ENCODE results near the gene PDLIM3.

- TF ChIP-seq CTCF (IDR thresholded peaks at IDR 0.05; ENCODE audit: poor library complexity) (no peak), EZH2phosphoT487 (IDR thresholded peaks at IDR 0.05; ENCODE audit: low read depth, severe bottlenecking, unreplicated experiment) (no peak)
These were observed 47.5 kb upstream of the PDLIM3 start for GRCh38 chr4:185582651-185583400.

Data from hepatocyte (in vitro differentiated cells).